NT2/D1 (cell line): ENCODE results near the gene USH2A.

ENCODE experiments used
- SUZ12 ChIP-seq: IDR thresholded peaks from 2 replicates; pipeline ENCODE4 v1.6.1; 2011; ENCODE audit not compliant: insufficient read length, insufficient read depth; ENCODE audit errors: extremely low read depth
- YY1 ChIP-seq: IDR thresholded peaks from 2 replicates; pipeline ENCODE4 v1.6.1; 2011; ENCODE audit not compliant: insufficient read length, insufficient read depth
- ZNF274 ChIP-seq: IDR thresholded peaks from 2 replicates; pipeline ENCODE4 v1.6.1; 2011; ENCODE audit warnings: mild to moderate bottlenecking, low read depth, low read length

GRCh38 chr1:215890438-215890837 is 532.8 kb downstream of the USH2A start:
- no peak for TF ChIP-seq YY1
- TF ChIP-seq ZNF274 = no peak
- no peak for TF ChIP-seq SUZ12
